GM12878 (cell line): ENCODE results near the gene THSD8. TPM values are rescaled to one million over a fixed set of nuclear protein-coding genes. Genes with fewer than 3 reads are reported as not detected.

Experiments
- CHD2 ChIP-seq: IDR thresholded peaks from 2 replicates; pipeline ENCODE4 v1.6.1; 2011; ENCODE audit warnings: low read depth, low read length, improper control_type of control experiment, borderline replicate concordance
- ESRRA ChIP-seq: IDR thresholded peaks from 2 replicates; pipeline ENCODE4 v1.6.1; 2012; ENCODE audit warnings: mild to moderate bottlenecking, low read length, improper control_type of control experiment
- FOS ChIP-seq: IDR thresholded peaks from 3 replicates; pipeline ENCODE4 v1.6.1; 2011; ENCODE audit warnings: borderline replicate concordance; ENCODE audit not compliant: insufficient read length; ENCODE audit errors: extremely low read depth
- HCFC1 ChIP-seq: fragments of 150-350 bp; IDR thresholded peaks from 2 replicates; pipeline ENCODE4 v1.6.1; 2014; ENCODE audit warnings: low read length
- JUNB ChIP-seq: IDR thresholded peaks from 2 replicates; pipeline ENCODE4 v1.6.1; 2016; ENCODE audit warnings: antibody characterized with exemption, mild to moderate bottlenecking
- JUND ChIP-seq: IDR thresholded peaks from 2 replicates; pipeline ENCODE4 v1.6.1; 2012; ENCODE audit warnings: low read depth, mild to moderate bottlenecking, low read length, improper control_type of control experiment, moderate library complexity
- KAT2A ChIP-seq: conservative IDR thresholded peaks from 2 replicates; pipeline ENCODE4 v1.6.1; 2011; ENCODE audit warnings: low read depth, low read length; ENCODE audit not compliant: control insufficient read depth
- KDM1A ChIP-seq: fragments of 200-600 bp; sonication (generic); IDR thresholded peaks from 2 replicates; pipeline ENCODE4 v1.6.1; 2016; ENCODE audit warnings: borderline replicate concordance
- MEF2B ChIP-seq: fragments of 450-650 bp; IDR thresholded peaks from 2 replicates; pipeline ENCODE4 v1.6.1; 2018; ENCODE audit warnings: mild to moderate bottlenecking, moderate library complexity; ENCODE audit not compliant: partially characterized antibody, poor library complexity, severe bottlenecking
- PAX5 ChIP-seq: IDR thresholded peaks from 2 replicates; pipeline ENCODE4 v1.6.1; 2011; ENCODE audit warnings: low read depth, low read length, borderline replicate concordance
- RELA ChIP-seq: fragments of 450-650 bp; IDR thresholded peaks from 2 replicates; pipeline ENCODE4 v1.8.0; 2014; ENCODE audit warnings: borderline replicate concordance; ENCODE audit not compliant: partially characterized antibody
- RUNX3 ChIP-seq: IDR thresholded peaks from 2 replicates; pipeline ENCODE4 v1.6.1; 2012; ENCODE audit warnings: low read length, inconsistent platforms
- STAT3 ChIP-seq: IDR thresholded peaks from 2 replicates; pipeline ENCODE4 v1.6.1; 2011; ENCODE audit warnings: low read depth, low read length, improper control_type of control experiment
- TAF1 ChIP-seq: IDR thresholded peaks from 2 replicates; pipeline ENCODE4 v1.6.1; 2011; ENCODE audit warnings: mild to moderate bottlenecking, low read depth, low read length, borderline replicate concordance
- TARDBP ChIP-seq: IDR thresholded peaks from 2 replicates; pipeline ENCODE4 v1.6.1; 2016; ENCODE audit warnings: borderline replicate concordance
- ZBED1 ChIP-seq: IDR thresholded peaks from 2 replicates; pipeline ENCODE4 v1.6.1; 2016; ENCODE audit warnings: borderline replicate concordance
- polyA plus RNA-seq, 11 experiments: library from polyadenylated mRNA; depleted of rRNA in 4 of 11; unstranded in 6 of 11; stranded (reverse) in 5 of 11; fragments of >200 nt; fragmentation: Nextera tagmentation in 4 of 11; fragmentation: Illumina TruSeq in 1 of 11; extraction: Ambion mirVana in 4 of 11; extraction: Trizol in 1 of 11; gene quantifications; 1 replicate in 1 of 11; 2 replicates in 10 of 11; pipeline versions ENCODE4 v1.2.1 to v1.2.3, GENCODE V29; 2011 to 2016; ENCODE audit warnings: inconsistent platforms in 2 of 11, missing spikeins in 2 of 11, low read depth in 1 of 11
- total RNA-seq, 4 experiments: library from RNA; depleted of rRNA in 3 of 4; stranded (reverse); fragments of >200 nt in 3 of 4; fragmentation: Illumina TruSeq in 1 of 4; extraction: Trizol in 1 of 4; gene quantifications; 2 replicates each; pipeline versions ENCODE4 v1.2.1 to v1.2.3, GENCODE V29; 2013 to 2021
- TF ChIP-seq, protein P1 (sequence below): IDR thresholded peaks from 2 replicates; pipeline ENCODE4 v1.6.1; 2012; ENCODE audit warnings: improper control_type of control experiment, low read depth, low read length; ENCODE audit not compliant: insufficient replicate concordance
- TF ChIP-seq, protein P2 (sequence below), 3 experiments: IDR thresholded peaks in 2 of 3; conservative IDR thresholded peaks in 1 of 3; 2 replicates each; pipeline ENCODE4 v1.5.1; 2011; ENCODE audit warnings: low read depth in 3 of 3, low read length in 3 of 3, mild to moderate bottlenecking in 3 of 3, control low read depth in 2 of 3, moderate library complexity in 2 of 3, inconsistent platforms in 1 of 3, mixed read lengths in 1 of 3; ENCODE audit not compliant: control insufficient read depth in 2 of 3, insufficient read depth in 1 of 3; ENCODE audit errors: extremely low read depth in 1 of 3
- TF ChIP-seq, protein P3 (sequence below): fragments of 450-650 bp; IDR thresholded peaks from 2 replicates; pipeline ENCODE4 v1.6.1; 2016; ENCODE audit warnings: mild to moderate bottlenecking

The THSD8 gene
- total and polyA plus RNA-seq, 10 of the 15 experiments (the other 5 are each of a cell fraction or from before 2014, with no cell fraction given) = 0.24 to 32.3 (median 21.3) TPM; not detected in 2

DNA sequence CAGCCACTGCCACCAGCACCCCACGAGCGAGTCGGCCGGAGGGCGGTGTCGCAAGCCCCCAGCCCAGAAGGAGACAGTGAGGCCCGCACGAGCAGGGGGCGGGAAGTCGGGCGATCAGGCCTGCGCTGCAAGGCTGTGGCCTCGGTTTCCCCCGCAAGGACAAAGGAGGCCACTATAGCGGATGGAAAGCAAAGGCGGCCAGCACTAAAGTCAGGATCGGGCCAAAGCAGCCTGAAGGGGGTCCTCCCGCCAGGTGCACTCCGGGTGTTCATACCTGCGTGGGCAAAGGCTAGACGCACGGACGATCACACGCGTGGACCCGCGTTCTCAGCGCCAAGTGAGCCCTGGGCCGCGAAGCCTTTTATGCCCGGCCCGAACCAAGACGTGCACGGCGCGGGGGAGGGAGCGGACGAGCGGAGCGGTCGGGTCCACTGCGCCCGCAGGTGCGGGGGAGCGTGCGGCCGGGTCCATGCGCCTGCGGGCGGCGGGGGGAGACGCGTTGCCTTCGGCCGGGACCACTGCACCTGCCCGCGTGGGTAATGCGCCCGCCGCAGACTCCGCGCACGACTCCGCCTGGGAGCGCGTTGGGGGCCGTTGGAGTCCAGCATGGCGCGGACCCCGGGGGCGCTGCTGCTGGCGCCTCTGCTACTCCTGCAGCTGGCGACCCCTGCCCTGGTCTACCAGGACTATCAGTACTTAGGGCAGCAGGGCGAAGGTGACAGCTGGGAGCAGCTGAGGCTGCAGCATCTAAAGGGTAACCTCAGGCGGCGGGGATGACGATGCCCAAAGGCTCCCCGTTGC lies at the start of gene THSD8, which contains the start of gene PRDX2 (continued):
- TF ChIP-seq, protein P1, sequence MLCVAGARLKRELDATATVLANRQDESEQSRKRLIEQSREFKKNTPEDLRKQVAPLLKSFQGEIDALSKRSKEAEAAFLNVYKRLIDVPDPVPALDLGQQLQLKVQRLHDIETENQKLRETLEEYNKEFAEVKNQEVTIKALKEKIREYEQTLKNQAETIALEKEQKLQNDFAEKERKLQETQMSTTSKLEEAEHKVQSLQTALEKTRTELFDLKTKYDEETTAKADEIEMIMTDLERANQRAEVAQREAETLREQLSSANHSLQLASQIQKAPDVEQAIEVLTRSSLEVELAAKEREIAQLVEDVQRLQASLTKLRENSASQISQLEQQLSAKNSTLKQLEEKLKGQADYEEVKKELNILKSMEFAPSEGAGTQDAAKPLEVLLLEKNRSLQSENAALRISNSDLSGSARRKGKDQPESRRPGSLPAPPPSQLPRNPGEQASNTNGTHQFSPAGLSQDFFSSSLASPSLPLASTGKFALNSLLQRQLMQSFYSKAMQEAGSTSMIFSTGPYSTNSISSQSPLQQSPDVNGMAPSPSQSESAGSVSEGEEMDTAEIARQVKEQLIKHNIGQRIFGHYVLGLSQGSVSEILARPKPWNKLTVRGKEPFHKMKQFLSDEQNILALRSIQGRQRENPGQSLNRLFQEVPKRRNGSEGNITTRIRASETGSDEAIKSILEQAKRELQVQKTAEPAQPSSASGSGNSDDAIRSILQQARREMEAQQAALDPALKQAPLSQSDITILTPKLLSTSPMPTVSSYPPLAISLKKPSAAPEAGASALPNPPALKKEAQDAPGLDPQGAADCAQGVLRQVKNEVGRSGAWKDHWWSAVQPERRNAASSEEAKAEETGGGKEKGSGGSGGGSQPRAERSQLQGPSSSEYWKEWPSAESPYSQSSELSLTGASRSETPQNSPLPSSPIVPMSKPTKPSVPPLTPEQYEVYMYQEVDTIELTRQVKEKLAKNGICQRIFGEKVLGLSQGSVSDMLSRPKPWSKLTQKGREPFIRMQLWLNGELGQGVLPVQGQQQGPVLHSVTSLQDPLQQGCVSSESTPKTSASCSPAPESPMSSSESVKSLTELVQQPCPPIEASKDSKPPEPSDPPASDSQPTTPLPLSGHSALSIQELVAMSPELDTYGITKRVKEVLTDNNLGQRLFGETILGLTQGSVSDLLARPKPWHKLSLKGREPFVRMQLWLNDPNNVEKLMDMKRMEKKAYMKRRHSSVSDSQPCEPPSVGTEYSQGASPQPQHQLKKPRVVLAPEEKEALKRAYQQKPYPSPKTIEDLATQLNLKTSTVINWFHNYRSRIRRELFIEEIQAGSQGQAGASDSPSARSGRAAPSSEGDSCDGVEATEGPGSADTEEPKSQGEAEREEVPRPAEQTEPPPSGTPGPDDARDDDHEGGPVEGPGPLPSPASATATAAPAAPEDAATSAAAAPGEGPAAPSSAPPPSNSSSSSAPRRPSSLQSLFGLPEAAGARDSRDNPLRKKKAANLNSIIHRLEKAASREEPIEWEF = no peak
- TF ChIP-seq, protein P2, sequence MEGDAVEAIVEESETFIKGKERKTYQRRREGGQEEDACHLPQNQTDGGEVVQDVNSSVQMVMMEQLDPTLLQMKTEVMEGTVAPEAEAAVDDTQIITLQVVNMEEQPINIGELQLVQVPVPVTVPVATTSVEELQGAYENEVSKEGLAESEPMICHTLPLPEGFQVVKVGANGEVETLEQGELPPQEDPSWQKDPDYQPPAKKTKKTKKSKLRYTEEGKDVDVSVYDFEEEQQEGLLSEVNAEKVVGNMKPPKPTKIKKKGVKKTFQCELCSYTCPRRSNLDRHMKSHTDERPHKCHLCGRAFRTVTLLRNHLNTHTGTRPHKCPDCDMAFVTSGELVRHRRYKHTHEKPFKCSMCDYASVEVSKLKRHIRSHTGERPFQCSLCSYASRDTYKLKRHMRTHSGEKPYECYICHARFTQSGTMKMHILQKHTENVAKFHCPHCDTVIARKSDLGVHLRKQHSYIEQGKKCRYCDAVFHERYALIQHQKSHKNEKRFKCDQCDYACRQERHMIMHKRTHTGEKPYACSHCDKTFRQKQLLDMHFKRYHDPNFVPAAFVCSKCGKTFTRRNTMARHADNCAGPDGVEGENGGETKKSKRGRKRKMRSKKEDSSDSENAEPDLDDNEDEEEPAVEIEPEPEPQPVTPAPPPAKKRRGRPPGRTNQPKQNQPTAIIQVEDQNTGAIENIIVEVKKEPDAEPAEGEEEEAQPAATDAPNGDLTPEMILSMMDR (IDR thresholded peaks at IDR 0.05 in 2 of 3, conservative IDR thresholded peaks at IDR 0.05 in 1 of 3; ENCODE audit: control insufficient read depth in 2 of 3, extremely low read depth in 1 of 3, insufficient read depth in 1 of 3, low read depth in 3 of 3, low read length in 3 of 3) = no peak
- peak; percentile 24 for TF ChIP-seq MEF2B
- no peak for TF ChIP-seq ZBED1
- TF ChIP-seq FOS = no peak
- no peak for TF ChIP-seq JUNB
- TF ChIP-seq KAT2A = no peak
- no peak for TF ChIP-seq TARDBP
- TF ChIP-seq JUND = peak; percentile 100
- no peak for TF ChIP-seq KDM1A
- TF ChIP-seq ESRRA = no peak
- TF ChIP-seq CHD2 = peak; percentile 34; the same call in 1 of the 2 replicates
- TF ChIP-seq TAF1 = peak; percentile 86
- peak; percentile 51; the same call in 1 of the 2 replicates for TF ChIP-seq PAX5
- TF ChIP-seq, protein P3, sequence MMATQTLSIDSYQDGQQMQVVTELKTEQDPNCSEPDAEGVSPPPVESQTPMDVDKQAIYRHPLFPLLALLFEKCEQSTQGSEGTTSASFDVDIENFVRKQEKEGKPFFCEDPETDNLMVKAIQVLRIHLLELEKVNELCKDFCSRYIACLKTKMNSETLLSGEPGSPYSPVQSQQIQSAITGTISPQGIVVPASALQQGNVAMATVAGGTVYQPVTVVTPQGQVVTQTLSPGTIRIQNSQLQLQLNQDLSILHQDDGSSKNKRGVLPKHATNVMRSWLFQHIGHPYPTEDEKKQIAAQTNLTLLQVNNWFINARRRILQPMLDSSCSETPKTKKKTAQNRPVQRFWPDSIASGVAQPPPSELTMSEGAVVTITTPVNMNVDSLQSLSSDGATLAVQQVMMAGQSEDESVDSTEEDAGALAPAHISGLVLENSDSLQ = no peak
- TF ChIP-seq RUNX3 = peak; percentile 59
- TF ChIP-seq RELA = peak; percentile 57
- no peak for TF ChIP-seq STAT3
- peak; percentile 47; the same call in 1 of the 2 replicates for TF ChIP-seq HCFC1
